DMS 273 treated with DMSO at 0.1 percent for 48 hours (cell line): ENCODE measurements around the gene MCRIP1.
A peak's percentile ranks its signal among the peaks of the same experiment; 100 is the strongest.
"Not testable (repeated sequence)": the region's sequence is repeated elsewhere in the genome, so short reads cannot be mapped to it uniquely, and the experiment has no call there.

Experiments
- DNase-seq: peaks from one replicate; lab custom pipeline; 2025; lab: John Stamatoyannopoulos, UW

The MCRIP1 gene

DNA sequence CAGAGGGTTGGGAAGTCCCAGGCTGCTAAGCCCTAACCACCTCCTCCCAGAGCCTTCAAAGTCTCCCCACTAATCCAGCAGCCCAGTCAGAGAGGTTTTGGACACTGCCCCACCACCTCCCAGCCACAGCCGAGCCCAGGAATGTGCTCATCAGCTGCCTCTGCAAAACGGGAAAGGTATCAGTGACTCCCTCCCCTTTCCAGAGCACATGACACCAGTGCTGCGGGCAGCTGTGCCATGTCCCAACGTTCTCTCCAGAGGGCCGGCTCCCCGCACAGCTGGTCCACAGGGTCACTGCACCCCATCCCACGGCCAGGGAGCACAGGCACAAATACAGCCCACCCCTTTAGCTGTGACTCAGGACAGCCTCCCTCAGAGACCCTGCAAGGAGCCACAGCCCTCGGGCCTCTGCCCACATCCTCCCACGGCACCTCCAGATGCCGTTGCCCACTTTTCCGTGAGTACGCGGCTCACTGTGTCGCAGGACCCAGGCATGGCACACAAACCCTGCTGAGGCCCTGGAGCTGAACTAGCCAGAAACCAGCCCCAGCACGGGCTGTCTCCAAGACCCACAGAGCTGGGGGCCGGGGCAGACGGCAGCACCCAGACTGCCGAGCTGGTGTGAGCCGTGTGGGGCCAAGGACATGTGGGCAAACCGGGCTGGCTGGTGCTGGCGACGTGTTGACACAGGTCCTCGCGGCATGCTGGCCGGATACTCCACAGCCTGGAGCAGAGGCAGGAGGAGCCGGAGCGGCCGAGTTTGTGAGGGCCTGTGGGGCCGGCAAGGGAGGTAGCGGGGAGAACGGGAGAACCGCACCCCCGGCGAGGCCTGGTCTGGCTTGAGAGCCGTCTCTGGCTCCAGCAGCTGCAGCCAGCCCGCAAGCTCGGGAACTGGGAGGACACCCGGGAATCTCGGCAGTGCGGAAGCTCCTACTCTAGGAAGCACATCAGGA lies 8.0 kb upstream of the MCRIP1 start:
- DNase-seq = no peak

DNA sequence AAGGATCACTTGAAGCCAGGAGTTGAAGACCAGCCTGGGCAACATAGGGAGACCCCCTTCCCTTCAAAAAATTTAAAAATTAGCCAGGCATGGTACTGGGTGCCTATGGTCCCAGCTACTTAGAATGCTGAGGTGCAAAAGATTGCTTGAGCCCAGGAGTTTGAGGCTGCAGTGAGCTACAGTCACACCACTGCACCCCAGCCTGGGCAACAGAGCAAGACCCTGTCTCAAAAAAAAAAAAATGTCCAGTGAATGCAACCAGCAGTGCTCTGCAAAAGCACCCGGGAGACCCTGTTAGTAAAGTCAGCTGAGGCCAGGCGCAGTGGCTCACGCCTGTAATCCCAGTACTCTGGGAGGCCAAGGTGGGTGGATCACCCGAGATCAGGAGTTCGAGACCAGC lies 7.0 kb upstream of the MCRIP1 start:
- DNase-seq = not testable (repeated sequence)

DNA sequence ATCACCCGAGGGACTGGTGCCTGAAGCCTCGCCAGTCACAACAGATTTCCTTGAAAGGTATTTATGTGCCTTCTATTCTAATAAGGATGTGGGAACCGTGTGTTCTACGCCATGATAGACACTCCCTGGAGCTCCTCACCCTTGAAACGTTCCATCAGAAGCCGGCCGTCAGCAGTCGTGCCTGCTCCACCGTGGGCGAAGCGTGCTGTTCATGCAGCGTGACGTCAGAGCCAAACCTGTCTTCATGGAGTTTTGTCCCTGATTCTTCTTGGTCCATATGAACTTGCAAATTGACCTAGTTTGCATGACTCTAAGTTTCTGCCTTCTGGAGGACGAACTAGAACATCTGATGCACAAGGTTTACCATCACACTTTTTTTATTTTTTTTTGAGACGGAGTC lies 6.2 kb upstream of the MCRIP1 start:
- no peak for DNase-seq

DNA sequence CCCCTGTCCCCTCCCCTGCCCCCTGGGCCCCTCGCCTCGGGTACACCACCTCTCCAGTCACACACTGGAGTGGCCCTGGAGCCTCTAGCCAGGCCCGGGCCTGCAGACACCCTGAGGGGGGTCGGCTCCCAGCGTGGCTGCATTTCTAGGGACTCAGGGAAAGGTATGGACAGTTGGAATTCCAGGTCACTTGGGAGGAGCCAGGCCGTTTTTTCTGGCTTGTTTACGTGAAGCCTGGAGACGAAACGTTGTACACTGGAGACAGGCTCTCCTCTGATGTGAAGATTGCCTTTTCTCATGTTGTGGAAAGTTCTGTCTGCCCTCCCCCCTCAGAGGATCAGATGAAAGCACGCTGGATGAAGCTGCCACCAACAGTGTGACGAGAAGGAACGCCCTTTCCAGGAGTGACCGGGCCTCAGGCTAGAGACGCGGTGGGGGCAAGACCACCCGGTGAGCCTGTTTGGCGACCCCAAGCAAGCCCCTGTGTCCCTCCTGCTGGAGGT lies 5.7 kb upstream of the MCRIP1 start:
- no peak for DNase-seq

DNA sequence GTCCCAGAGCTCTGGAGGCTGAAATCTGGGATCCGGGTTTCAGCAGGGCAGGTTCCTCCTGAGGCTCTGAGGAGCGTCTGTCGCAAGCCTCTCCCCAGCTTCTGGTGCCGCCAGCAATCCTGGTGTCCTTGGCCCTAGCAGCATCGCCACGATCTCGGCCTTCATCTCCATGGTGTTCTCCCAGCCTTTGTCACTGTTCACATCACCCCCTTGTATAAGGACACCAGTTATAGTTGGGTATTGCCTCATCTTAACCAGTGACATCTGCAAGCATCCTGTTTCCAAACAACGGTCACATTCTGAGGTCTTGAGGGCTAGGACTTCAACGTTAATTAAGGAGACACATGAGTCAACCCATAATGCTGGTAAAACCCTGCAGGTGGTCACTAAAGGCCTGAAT lies 4.5 kb upstream of the MCRIP1 start:
- no peak for DNase-seq

DNA sequence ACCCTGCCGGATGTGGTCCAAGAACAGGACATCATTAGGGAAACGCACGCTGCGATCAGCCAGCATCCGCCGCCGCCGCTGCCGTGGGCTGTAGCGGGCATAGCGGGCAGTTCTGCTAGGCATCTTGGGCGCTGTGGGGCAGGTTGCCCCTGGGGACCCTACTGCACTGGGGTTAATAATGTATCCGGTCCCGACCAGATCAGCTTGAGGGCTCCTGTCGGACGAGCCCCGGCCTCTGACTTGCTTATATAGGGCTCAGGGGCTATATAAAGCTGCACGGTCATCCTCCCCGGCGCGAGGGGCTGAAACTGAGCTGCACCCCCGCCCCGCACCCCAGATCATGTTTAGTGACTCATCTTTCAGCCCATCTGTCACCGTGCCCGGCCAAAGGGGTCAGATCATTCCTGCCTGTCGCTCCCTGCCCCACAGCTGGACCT lies 1.8 kb upstream of the MCRIP1 start, which contains the start of gene PPP1R27:
Gene PPP1R27, minus strand, starts transcription at position 220 of the 437 bp plus-strand sequence. Its CDS starts 97 bp downstream, at position 123.
- no peak for DNase-seq

DNA sequence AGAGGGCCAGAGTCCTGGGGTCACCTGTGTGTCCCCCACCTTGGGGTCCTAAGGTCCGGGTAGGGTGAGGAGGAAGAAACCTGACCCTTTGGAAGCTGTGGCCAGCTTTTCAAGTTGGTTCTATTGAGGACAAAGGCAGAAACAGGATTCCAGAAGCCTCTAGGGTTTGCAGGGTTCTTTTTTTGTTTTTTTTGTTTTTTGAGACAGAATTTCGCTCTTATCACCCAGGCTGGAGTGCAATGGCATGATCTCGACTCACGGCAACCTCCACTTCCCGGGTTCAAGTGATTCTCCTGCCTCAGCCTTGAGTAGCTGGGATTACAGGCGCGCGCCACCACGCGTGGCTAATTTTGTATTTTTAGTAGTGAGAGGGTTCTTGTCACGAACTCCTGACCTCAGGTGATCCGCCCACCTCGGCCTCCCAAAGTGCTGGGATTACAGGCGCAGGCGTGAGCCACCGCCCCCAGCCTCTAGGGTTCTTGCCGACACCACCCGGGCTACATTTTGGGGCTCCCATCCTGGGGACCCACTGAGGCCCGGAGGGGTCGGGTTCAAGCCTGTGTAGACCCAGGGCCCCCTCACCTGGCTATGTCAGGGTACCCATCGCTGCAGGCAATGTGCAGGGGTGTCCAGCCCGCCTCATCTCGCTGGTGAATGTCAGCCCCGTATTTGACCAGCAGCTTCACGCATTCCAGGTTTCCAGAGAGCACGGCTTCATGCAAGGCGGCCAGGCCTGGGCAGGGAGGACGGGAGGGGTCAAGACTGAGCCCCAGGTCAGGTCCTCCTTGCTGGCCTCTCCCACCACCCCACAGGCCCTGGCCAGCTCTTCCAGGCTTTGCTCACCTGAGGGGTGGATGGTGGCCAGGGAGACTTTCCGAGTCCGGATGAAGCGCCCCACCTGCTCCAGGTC lies 1.1 kb upstream of the MCRIP1 start:
- no peak for DNase-seq

DNA sequence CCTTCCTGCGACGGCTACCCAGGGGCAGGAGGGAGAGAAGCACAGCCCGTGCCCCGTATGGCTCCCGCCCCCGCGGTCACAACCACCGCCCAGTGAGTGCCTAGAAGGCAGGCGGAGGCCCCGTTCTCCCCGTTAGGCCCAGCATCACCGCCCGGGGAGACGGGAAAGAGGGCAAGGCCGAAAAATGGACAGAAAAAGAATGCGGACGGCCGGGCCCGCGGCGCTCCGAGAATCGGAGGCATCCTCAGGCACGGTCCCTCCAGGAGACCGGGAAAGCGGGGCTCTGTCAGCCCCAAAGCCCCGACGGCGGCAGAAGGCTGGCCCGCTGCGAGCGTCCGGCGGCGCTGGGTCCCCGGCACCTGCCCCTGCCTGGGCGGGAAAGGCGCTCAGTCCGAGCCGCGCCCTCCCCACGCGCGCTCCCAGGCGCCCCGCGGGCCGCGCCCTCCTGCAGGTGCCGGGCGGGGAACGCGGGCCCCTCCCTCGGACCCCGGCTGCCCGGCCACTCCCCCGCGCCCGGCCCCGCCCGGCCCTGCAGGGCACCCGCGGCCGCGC lies 407 bp downstream of the MCRIP1 start:
- DNase-seq = no peak

DNA sequence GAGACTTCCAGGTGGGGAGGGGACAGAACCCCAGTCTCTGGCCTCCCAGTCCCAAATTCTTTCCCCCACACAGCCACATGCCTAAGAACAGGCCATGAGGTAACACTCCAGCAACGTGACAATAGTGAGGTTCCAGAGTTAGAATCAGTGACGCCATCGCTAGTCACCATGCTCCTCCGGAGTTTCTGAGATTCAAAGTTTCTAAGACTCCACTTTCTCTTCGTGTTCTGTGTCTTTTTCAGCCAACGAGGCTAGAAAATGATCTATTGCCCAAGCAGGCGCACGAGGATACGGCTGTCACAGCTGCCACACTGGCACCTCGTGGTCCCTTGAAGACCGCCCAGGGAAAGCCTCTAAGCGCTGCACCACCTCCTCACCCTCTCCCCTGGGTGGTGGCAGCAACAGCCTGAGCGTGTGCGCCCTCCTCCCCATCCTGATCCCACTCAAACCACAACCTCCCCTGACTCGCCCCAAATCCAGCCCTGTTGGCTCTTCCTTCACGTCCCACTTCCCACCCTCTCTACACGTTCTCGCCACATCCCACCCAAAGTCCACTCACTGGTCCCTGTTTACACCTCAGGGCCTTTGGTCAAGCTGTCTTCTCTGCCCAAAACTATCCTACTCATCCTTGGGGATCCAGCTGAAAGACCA lies 1.0 kb downstream of the MCRIP1 start:
- no peak for DNase-seq

DNA sequence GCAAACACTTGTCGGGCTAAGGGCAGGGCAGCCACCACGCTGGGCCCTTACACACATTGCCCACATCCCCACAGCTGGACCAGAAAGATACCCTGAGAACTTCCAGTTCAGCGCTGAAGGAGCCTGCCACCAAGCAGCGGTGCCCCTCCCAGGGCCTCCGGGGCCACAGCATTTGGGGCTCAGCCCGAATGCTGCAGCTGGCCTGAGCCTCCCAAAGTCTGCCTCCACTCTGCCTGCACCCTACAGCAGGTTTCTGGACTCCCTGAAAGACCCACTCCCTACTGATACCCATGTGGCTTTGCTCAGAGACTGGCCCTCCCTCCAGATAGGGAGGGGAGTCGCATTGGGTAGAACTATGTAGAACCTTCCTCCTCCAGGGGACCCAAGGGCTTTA lies 1.5 kb downstream of the MCRIP1 start:
- no peak for DNase-seq

DNA sequence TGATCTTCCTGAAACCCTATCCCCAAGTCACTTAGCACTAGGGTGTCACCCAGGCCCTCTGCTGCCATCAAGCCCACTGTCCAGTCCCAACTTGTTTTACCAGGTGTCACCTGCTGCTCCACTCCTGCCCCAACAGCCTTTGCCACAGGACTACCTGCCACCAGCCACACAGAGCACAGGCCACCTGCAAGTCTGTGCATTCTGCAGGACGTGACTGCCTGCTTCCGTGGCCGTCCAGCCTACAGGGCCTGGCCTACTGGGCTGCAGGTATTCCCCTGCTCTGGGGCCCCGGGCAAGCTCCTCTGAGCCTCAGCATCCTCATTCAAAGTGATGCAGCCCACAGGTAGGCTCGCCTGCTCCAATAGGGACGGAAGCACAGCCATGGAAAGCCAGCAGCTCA lies 3.2 kb downstream of the MCRIP1 start:
- no peak for DNase-seq

DNA sequence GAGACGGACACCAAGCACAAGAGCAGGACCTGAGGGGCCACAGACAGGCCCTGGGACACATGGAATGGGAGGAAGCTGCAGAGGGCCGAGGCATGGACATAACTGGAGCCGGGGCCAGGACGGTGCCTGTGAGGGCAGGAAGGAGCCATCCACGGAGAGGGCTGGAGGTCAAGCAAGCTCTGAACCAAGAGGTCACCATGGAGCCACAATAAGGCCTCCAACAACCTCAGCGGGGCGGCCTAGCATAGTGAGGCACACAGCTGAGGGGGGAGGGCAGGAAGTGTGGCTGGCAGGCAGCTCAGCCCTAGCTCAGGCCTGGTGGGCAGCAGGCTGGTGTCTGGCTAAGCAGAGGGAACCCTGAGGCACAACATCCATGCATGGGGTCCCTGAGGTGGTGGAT lies 4.4 kb downstream of the MCRIP1 start:
- no peak for DNase-seq

DNA sequence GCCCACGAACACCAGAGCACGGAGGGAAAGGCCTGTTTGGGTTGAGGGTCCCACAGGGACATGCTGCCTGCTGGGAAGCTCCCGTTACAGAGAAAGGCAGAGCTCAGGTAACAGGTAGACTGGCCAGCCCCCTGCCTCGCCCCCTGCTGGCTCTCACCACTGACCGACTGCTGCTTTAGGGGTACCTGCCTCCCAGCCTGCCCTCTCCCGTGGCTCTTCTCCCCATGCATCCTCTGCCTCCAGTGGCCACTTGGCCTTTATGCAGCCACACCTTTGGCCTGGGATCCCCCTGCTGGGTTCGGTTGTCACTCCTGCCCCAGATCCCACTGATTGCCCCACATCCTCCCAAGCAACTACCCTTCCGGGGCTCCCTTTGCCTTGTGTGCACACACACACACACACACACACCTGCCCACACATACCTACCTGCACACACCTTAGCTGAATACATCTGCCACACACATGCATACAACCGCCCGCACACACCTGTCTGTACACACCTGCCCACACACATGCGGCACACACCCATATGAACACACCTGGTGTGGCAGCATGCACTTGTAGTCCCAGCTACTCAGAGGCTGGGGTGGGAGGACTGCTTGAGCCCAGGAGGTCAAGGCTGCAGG lies 7.1 kb downstream of the MCRIP1 start:
- no peak for DNase-seq

DNA sequence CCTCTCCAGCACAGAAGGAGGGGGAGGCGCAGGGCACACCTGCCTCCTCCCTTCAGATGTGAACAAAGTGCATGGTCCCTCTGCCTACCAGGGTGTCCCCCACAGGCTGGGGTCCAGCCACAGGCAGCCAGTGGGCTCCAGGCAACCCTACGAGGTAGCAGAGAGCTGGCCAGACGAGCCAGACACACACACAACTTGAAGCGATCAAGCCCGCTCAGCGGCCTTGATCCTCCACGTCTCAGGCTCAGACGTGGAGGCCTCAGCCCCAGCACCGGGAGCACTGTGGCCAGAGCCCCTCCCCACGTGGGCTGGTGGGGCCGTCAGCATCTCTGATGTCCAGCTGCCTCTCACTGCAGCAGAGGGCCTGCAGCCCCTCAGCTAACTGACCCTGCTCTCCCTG lies 8.5 kb downstream of the MCRIP1 start:
- no peak for DNase-seq

DNA sequence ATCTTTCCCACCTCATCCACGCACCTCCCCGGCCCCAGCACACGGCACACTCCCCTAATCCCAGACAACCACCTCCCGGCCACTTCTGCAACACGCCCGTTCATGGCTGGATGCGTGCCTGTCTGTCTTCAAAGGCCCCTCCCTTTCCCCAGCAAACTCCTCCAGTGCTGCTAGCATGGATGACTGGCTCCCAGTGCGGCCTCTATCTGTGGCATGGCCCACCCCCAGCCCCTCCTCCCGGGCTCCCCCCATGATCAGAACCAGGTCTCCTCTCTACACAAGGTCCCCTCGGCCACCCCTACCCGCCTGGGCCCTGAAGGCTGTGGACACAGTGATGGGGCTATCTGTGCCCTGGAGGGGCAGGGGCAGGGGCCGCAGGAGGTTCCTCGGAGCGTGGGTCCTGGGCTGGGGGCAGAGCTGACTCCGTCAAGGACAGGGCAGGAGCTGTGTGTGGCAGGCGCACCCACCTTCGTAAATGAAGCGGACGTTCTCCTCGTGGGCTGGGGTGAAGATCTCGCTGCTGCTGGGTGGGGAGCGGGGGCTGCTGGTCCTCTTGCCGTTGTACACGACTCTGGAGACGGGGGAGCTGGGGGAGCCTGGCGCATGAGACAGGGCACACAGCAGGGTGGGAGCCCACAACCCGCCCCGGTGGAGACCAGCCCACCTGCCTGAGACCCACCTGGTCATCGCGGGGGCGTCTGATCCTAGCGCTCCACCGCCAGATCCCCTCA lies 9.1 kb downstream of the MCRIP1 start:
- DNase-seq = no peak

DNA sequence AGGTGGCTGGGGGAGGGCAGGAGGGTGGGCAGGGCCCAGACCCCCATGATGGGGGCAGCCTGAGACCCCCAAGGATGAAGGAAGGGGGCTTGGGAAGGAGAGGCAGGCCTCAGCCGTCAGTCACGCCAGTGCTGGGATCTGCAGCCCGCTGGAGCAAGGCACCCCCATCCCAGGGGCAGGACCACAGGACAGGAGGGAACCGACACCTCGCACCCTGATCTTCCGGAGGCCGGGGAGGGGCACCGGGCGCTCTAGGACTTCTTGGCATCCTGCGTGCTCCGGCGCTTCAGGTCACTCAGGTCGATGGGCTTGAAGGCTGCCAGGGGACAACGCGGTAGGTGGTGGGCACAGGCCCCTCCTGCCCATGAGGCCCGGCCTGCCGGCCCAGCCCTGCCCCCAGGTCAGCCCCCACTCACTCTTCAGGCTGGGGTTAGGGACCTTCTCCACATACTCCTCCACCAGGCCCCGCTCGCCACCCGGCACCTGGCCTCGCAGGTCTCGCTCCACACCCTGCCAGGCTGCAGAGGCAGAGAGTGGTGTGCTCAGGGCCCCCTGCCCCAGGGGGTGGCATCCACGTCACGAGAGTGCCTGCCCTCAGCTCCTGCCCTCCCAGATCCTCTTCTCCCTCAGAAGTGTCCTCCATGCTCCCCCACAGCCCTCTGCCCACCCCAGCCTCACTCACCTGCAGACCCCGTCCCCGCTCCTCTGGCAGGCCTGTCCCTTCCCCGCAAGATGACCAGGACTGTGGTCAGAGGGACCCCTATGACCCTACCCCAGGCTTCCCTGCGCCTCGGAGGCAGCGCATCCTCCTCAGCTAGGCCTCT lies 9.9 kb downstream of the MCRIP1 start:
- no peak for DNase-seq

DNA sequence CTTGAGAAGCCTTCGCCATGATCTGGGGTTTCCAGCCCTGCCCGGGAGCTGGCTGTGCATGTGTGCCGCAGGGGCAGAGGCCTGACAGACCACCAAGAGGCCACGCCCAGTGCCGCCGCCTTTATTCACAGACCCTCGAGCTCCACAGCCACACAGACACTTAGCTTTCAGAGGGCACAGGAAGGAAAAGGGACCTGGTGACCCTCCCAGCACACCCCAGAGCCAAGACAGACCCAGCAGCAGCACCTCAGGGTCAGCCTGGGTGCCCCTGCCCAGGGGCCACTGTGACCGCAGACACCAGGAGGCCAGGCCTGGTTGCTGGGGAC lies 10.8 kb downstream of the MCRIP1 start:
- DNase-seq = no peak

DNA sequence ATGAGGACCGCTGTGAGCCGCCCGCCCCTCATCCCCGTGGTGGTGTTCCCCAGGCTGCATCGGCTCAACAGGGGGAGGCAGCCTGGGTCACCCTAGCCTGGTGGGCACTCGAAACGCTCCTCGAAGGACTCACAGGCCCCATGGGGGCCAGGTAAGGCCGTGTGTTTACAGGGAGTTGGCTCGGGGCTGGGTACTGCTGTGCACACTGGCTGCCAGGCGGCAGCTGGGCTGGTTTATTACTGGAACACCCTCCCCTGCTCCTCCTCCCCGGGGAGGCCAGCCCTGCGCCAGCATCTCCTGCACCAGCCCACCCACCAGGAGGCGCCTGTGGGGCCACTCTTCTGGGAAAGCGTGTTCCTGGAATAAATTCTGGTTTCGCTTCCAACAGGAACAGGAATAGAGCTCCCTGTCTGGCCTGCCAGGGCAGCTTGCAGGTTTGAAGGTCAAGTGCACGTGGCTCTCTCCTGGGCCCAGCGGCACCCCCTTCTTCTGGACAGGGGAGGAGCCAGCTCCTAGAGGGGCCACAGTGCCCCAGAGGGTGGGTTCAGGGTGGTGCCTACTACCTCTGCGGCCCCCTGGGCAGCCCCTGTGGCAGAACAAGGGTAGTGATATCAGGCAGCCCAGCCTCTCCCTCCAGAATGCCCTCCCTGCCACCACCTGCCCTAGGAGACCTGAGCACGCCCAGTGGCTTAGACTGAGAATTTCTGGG lies 11.3 kb downstream of the MCRIP1 start:
- peak; percentile 84 for DNase-seq

DNA sequence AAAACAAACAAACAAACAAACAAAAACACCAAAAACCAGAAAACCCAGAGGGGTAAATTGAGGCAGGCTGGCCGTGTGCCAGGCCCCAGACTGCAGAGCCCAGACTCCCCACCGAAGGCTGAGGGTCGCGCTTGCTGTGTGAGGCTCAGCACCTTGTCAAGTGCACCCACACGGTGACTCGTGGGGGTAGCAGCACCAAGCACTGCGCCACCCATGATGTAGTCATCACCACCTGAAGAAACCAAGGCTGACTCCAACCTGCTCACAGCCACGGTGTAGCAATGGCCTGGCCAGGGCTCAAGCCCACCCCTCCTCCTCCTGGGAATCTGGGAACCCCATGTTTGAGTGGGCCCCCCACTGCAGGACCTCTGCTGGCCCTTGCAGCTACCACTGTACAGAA lies 11.9 kb downstream of the MCRIP1 start:
- DNase-seq = no peak
